Cardiac septum (tissue), 1 donor: ENCODE measurements around the gene GTPBP4. TPM values are rescaled to one million over a fixed set of nuclear protein-coding genes. Genes with fewer than 3 reads are reported as not detected.

Experiments used
- DNase-seq: peaks from one replicate; pipeline ENCODE4 v3.0.0-alpha.2; 2020; ENCODE audit warnings: low spot score
- intact Hi-C: fragments of 100-400 bp; cut with DNase I; formaldehyde crosslinking; loops from one replicate; pipeline ENCODE4 v1.14.0; 2022
- total RNA-seq: library from RNA; stranded (reverse); fragmentation: NEBNext Ultra II Directional; extraction: Animal tissue kit (Norgen Biotek cat#: 25700); gene quantifications from one replicate; pipeline ENCODE4 v1.2.1, GENCODE V29; 2021
- donor health status: DM: no; HTN: no; CAD: no.

GTPBP4 gene
- total RNA-seq, 1 donor from 2014 or later, result 33.1 TPM

GRCh38 chr10:964321-964987 lies 23.8 kb upstream of the GTPBP4 start:
- no peak for DNase-seq
- intact Hi-C loops, result no loop called here

GRCh38 chr10:964988-965417 lies 23.2 kb upstream of the GTPBP4 start:
- DNase-seq, result no peak
- intact Hi-C loops, result no loop called here

- intact Hi-C loops, result no loop called here
Measured at GRCh38 chr10:966466-967235, 21.6 kb upstream of the GTPBP4 start.

GRCh38 chr10:968546-969199 lies 19.6 kb upstream of the GTPBP4 start:
- intact Hi-C loops, result no loop called here
- no peak for DNase-seq

More at GRCh38 chr10:966466-967235, 21.6 kb upstream of the GTPBP4 start:
- no peak for DNase-seq

- intact Hi-C loops, result no loop called here
- DNase-seq, result no peak
Measured at GRCh38 chr10:969473-970150, 18.6 kb upstream of the GTPBP4 start.

GRCh38 chr10:970311-971149 lies 17.7 kb upstream of the GTPBP4 start:
- intact Hi-C loops, result no loop called here

GRCh38 chr10:971150-971542 lies 17.1 kb upstream of the GTPBP4 start:
- intact Hi-C loops, result no loop called here
- DNase-seq, result no peak

More at GRCh38 chr10:970311-971149, 17.7 kb upstream of the GTPBP4 start:
- no peak for DNase-seq

GRCh38 chr10:971613-972012 lies 16.6 kb upstream of the GTPBP4 start:
- intact Hi-C loops, result no loop called here
- no peak for DNase-seq

GRCh38 chr10:972763-973162 lies 15.5 kb upstream of the GTPBP4 start:
- intact Hi-C loops, result no loop called here
- DNase-seq, result no peak

GRCh38 chr10:974038-974784 lies 14.0 kb upstream of the GTPBP4 start:
- intact Hi-C loops, result no loop called here
- DNase-seq, result no peak

- DNase-seq, result peak; percentile 57
- intact Hi-C loops, result no loop called here
Measured at GRCh38 chr10:974785-975074, 13.5 kb upstream of the GTPBP4 start.

GRCh38 chr10:976316-976715 lies 11.9 kb upstream of the GTPBP4 start:
- intact Hi-C loops, result no loop called here
- no peak for DNase-seq

GRCh38 chr10:978826-979421 lies 9.3 kb upstream of the GTPBP4 start:
- intact Hi-C loops, result no loop called here
- no peak for DNase-seq

- DNase-seq, result peak; percentile 10
- intact Hi-C loops, result loop anchor here (10.0 kb wide), 1 partner anchor 116 kb away; no protein-coding TSS in a partner anchor
Measured at GRCh38 chr10:980468-981093, 7.7 kb upstream of the GTPBP4 start.

GRCh38 chr10:983401-983800 lies 4.8 kb upstream of the GTPBP4 start:
- DNase-seq, result peak; percentile 44
- intact Hi-C loops, result loop anchor here (10.0 kb wide), 1 partner anchor 119 kb away; no protein-coding TSS in a partner anchor

GRCh38 chr10:983971-984655 lies 4.1 kb upstream of the GTPBP4 start:
- DNase-seq, result peak; percentile 4
- intact Hi-C loops, result loop anchor here (10.0 kb wide), 1 partner anchor 119 kb away; no protein-coding TSS in a partner anchor

GRCh38 chr10:985361-985760 lies 2.9 kb upstream of the GTPBP4 start:
- intact Hi-C loops, result loop anchor here (10.0 kb wide), 1 partner anchor 121 kb away; no protein-coding TSS in a partner anchor

More at GRCh38 chr10:985361-985760, 2.9 kb upstream of the GTPBP4 start:
- DNase-seq, result peak; percentile 19
